Naive thymus-derived CD4-positive, alpha-beta T cell (primary cell): ENCODE measurements around the gene FAF1. TPM values are rescaled to one million over a fixed set of nuclear protein-coding genes. Genes with fewer than 3 reads are reported as not detected.

ENCODE experiments used
- ATAC-seq: fragments of 150-1000 bp; cut with Tn5 transposase; 2 replicates; pipeline ENCODE4 v1.10.0; 2021; ENCODE audit warnings: mild to moderate bottlenecking, moderate library complexity
- CTCF ChIA-PET: fragments of 350-600 bp; sonication (Branson Sonifier 250); formaldehyde crosslinking; loops from one replicate; lab custom pipeline; 2021; ENCODE audit warnings: antibody characterized with exemption; lab: Charles Lee
- POLR2A ChIA-PET: fragments of 350-600 bp; sonication (Branson Sonifier 250); formaldehyde crosslinking; loops from one replicate; lab custom pipeline; 2021; ENCODE audit warnings: antibody characterized with exemption, inconsistent platforms; lab: Charles Lee
- DNase-seq, 9 donors: peaks; one replicate each; pipeline versions ENCODE4 v3.0.0 to v3.0.0-alpha.2; 2020 to 2022; ENCODE audit warnings: mixed read lengths in 1 of 9
- H3K27ac ChIP-seq: one replicate; pipeline ENCODE4 v1.7.0; 2013; ENCODE audit warnings: mild to moderate bottlenecking, low read depth, low read length, moderate library complexity
- H3K27me3 ChIP-seq, 2 donors: one replicate each; pipeline ENCODE4 v1.7.0; 2013; ENCODE audit warnings: low read length in 2 of 2, mild to moderate bottlenecking in 2 of 2, moderate library complexity in 2 of 2; ENCODE audit not compliant: control insufficient read depth in 2 of 2, insufficient read depth in 2 of 2
- H3K36me3 ChIP-seq, 3 experiments: 1 replicate in 2 of 3; 2 replicates in 1 of 3; pipeline ENCODE4 v1.7.0; 2013; ENCODE audit warnings: low read length in 3 of 3, mild to moderate bottlenecking in 3 of 3, moderate library complexity in 1 of 3; ENCODE audit not compliant: insufficient read depth in 3 of 3, control insufficient read depth in 2 of 3
- H3K4me1 ChIP-seq, 2 donors: one replicate each; pipeline ENCODE4 v1.7.0; 2013; ENCODE audit warnings: low read length in 2 of 2, mild to moderate bottlenecking in 2 of 2, moderate library complexity in 1 of 2; ENCODE audit not compliant: control insufficient read depth in 2 of 2, insufficient read depth in 2 of 2
- H3K4me3 ChIP-seq: 2 replicates; pipeline ENCODE4 v1.7.0; 2013; ENCODE audit warnings: mild to moderate bottlenecking, low read length
- H3K9me3 ChIP-seq, 3 experiments: 1 replicate in 2 of 3; 2 replicates in 1 of 3; pipeline ENCODE4 v1.7.0; 2013; ENCODE audit warnings: low read length in 3 of 3; ENCODE audit not compliant: control insufficient read depth in 2 of 3
- H3K27ac Mint-ChIP-seq, 9 donors: one replicate each; pipeline ENCODE4 v1.8.0; 2020 to 2022; ENCODE audit warnings: mixed read lengths in 9 of 9, mild to moderate bottlenecking in 8 of 9, moderate library complexity in 5 of 9, inconsistent platforms in 2 of 9
- H3K27me3 Mint-ChIP-seq, 5 donors: one replicate each; pipeline ENCODE4 v1.8.0; 2021 to 2022; ENCODE audit warnings: mixed read lengths in 5 of 5, mild to moderate bottlenecking in 1 of 5
- H3K36me3 Mint-ChIP-seq, 5 donors: one replicate each; pipeline ENCODE4 v1.8.0; 2020 to 2022; ENCODE audit warnings: mixed read lengths in 5 of 5, mild to moderate bottlenecking in 3 of 5, inconsistent platforms in 1 of 5
- H3K4me1 Mint-ChIP-seq, 7 donors: one replicate each; pipeline ENCODE4 v1.8.0; 2020 to 2022; ENCODE audit warnings: mixed read lengths in 7 of 7, mild to moderate bottlenecking in 3 of 7, inconsistent platforms in 1 of 7
- H3K4me3 Mint-ChIP-seq, 10 donors: one replicate each; pipeline ENCODE4 v1.8.0; 2020 to 2022; ENCODE audit warnings: mild to moderate bottlenecking in 10 of 10, mixed read lengths in 10 of 10, moderate library complexity in 6 of 10, inconsistent platforms in 2 of 10
- H3K9me3 Mint-ChIP-seq, 11 donors: one replicate each; pipeline ENCODE4 v1.8.0; 2020 to 2022; ENCODE audit warnings: mixed read lengths in 11 of 11, mild to moderate bottlenecking in 4 of 11, inconsistent platforms in 1 of 11, moderate library complexity in 1 of 11
- intact Hi-C, 2 donors: fragments of 100-400 bp; cut with micrococcal nuclease; formaldehyde crosslinking; loops; one replicate each; pipeline ENCODE4 v1.15.1; 2023
- polyA plus RNA-seq, 2 donors: library from polyadenylated mRNA; unstranded; fragments of 300-500 nt; fragmentation: Illumina TruSeq; gene quantifications; one replicate each; pipeline ENCODE4 v1.2.3, GENCODE V29; 2021
- total RNA-seq, 6 experiments: library from RNA in 5 of 6; stranded (reverse) in 5 of 6; gene quantifications; 1 replicate in 5 of 6; 2 replicates in 1 of 6; pipeline ENCODE4 v1.2.3 and lab custom pipeline; 2021 to 2026

FAF1 gene
- total and polyA plus RNA-seq, 7 experiments from 2014 or later, result 36.9 to 66.6 (median 48.5) TPM

- intact Hi-C loops, result no loop called here
- Mint-ChIP-seq H3K27ac (no peak overlapping the region), H3K4me1 (no peaks in the 10 kb centered on the region), H3K4me3 (no peak overlapping the region), H3K9me3 (no peaks in the 10 kb centered on the region), H3K27me3 (no peaks in the 10 kb centered on the region), H3K36me3 (peaks cover 0 to 13% (median 0%) of the 10 kb centered on the region in 5 donors)
- ChIA-PET CTCF (interaction anchor here (1.1 kb wide), 1 partner anchor 16 kb away, joined by 6 read pairs; no protein-coding TSS in a partner anchor), POLR2A (no interaction called here)
- Histone ChIP-seq H3K9me3 (no peaks in the 10 kb centered on the region), H3K27me3 (no peaks in the 10 kb centered on the region), H3K27ac (no peak overlapping the region), H3K36me3 (no peaks in the 10 kb centered on the region), H3K4me3 (no peak overlapping the region), H3K4me1 (no peaks in the 10 kb centered on the region)
- DNase-seq (no peak), ATAC-seq (no peak)
Observed at GRCh38 chr1:50603274-50604271, 356.5 kb downstream of the FAF1 start.

- H3K4me3 ChIP-seq, result no peak overlapping the region
- ChIA-PET CTCF (no interaction called here), POLR2A (no interaction called here)
- peaks cover 0 to 12% (median 0%) of the 10 kb centered on the region in 3 experiments for H3K36me3 ChIP-seq
- no peaks in the 10 kb centered on the region for H3K4me1 ChIP-seq
- no peak for ATAC-seq
- DNase-seq, result no peak
- no peaks in the 10 kb centered on the region for H3K27me3 ChIP-seq
- no peaks in the 10 kb centered on the region for H3K4me1 Mint-ChIP-seq
- H3K27ac Mint-ChIP-seq, result no peak overlapping the region
- no peaks in the 10 kb centered on the region for H3K9me3 ChIP-seq
- peaks cover 0 to 1% (median 0%) of the 10 kb centered on the region in 11 donors for H3K9me3 Mint-ChIP-seq
- H3K36me3 Mint-ChIP-seq, result peaks cover 0 to 23% (median 14%) of the 10 kb centered on the region in 5 donors
- H3K27ac ChIP-seq, result no peak overlapping the region
- no peak overlapping the region for H3K4me3 Mint-ChIP-seq
- H3K27me3 Mint-ChIP-seq, result no peaks in the 10 kb centered on the region
- intact Hi-C loops, result no loop called here
Observed at GRCh38 chr1:50599546-50599945, 360.5 kb downstream of the FAF1 start.

- CTCF ChIA-PET, result no interaction called here
- Histone ChIP-seq H3K4me3 (no peak overlapping the region), H3K27me3 (no peaks in the 10 kb centered on the region), H3K27ac (no peak overlapping the region), H3K36me3 (peaks cover 0 to 16% (median 0%) of the 10 kb centered on the region in 3 experiments), H3K9me3 (no peaks in the 10 kb centered on the region), H3K4me1 (no peaks in the 10 kb centered on the region)
- POLR2A ChIA-PET, result no interaction called here
- Mint-ChIP-seq H3K27me3 (no peaks in the 10 kb centered on the region), H3K9me3 (peaks cover 0 to 1% (median 0%) of the 10 kb centered on the region in 11 donors), H3K4me3 (no peak overlapping the region), H3K27ac (no peak overlapping the region), H3K36me3 (peaks cover 4 to 44% (median 36%) of the 10 kb centered on the region in 5 donors), H3K4me1 (no peaks in the 10 kb centered on the region)
- DNase-seq (no peak), ATAC-seq (no peak)
- intact Hi-C loops, result no loop called here
Observed at GRCh38 chr1:50595874-50596273, 364.2 kb downstream of the FAF1 start.

GRCh38 chr1:50593515-50593914, 366.6 kb downstream of the FAF1 start:
- Mint-ChIP-seq H3K27me3 (no peaks in the 10 kb centered on the region), H3K4me3 (no peak overlapping the region), H3K4me1 (no peaks in the 10 kb centered on the region), H3K9me3 (peaks cover 0 to 1% (median 0%) of the 10 kb centered on the region in 11 donors), H3K27ac (no peak overlapping the region), H3K36me3 (peaks cover 10 to 63% (median 50%) of the 10 kb centered on the region in 5 donors)
- POLR2A ChIA-PET, result no interaction called here
- ATAC-seq (no peak), DNase-seq (no peak)
- Histone ChIP-seq H3K27ac (no peak overlapping the region), H3K9me3 (no peaks in the 10 kb centered on the region), H3K36me3 (peaks cover 0 to 23% (median 0%) of the 10 kb centered on the region in 3 experiments), H3K4me3 (no peak overlapping the region), H3K27me3 (no peaks in the 10 kb centered on the region), H3K4me1 (no peaks in the 10 kb centered on the region)
- CTCF ChIA-PET, result no interaction called here
- intact Hi-C loops, result no loop called here

- H3K36me3 Mint-ChIP-seq, result peaks cover 11 to 71% (median 61%) of the 10 kb centered on the region in 5 donors
Observed at GRCh38 chr1:50591598-50591997, 368.5 kb downstream of the FAF1 start.

GRCh38 chr1:50582346-50582745, 377.7 kb downstream of the FAF1 start:
- peaks cover 0 to 4% (median 0%) of the 10 kb centered on the region in 7 donors for H3K4me1 Mint-ChIP-seq
- CTCF ChIA-PET, result no interaction called here
- ATAC-seq, result no peak
- H3K4me3 Mint-ChIP-seq, result no peak overlapping the region
- intact Hi-C loops, result no loop called here
- POLR2A ChIA-PET, result no interaction called here
- H3K27me3 ChIP-seq, result no peaks in the 10 kb centered on the region
- H3K9me3 Mint-ChIP-seq, result no peaks in the 10 kb centered on the region
- no peaks in the 10 kb centered on the region for H3K27me3 Mint-ChIP-seq
- H3K4me1 ChIP-seq, result no peaks in the 10 kb centered on the region
- no peak overlapping the region for H3K27ac ChIP-seq
- H3K9me3 ChIP-seq, result no peaks in the 10 kb centered on the region
- no peak overlapping the region for H3K4me3 ChIP-seq
- DNase-seq, result no peak
- H3K36me3 ChIP-seq, result peaks cover 0 to 17% (median 0%) of the 10 kb centered on the region in 3 experiments
- H3K36me3 Mint-ChIP-seq, result peaks cover 4 to 49% (median 27%) of the 10 kb centered on the region in 5 donors
- peak overlapping the region in 1 of 9 donors; percentile 16 for H3K27ac Mint-ChIP-seq

More at GRCh38 chr1:50591598-50591997, 368.5 kb downstream of the FAF1 start:
- POLR2A ChIA-PET, result no interaction called here
- intact Hi-C loops, result no loop called here
- DNase-seq, result no peak
- no peak overlapping the region for H3K27ac ChIP-seq
- Mint-ChIP-seq H3K27ac (no peak overlapping the region), H3K9me3 (peaks cover 0 to 1% (median 0%) of the 10 kb centered on the region in 11 donors), H3K4me1 (no peaks in the 10 kb centered on the region), H3K27me3 (no peaks in the 10 kb centered on the region), H3K4me3 (no peak overlapping the region)
- H3K9me3 ChIP-seq, result no peaks in the 10 kb centered on the region
- no peak overlapping the region for H3K4me3 ChIP-seq
- no peaks in the 10 kb centered on the region for H3K4me1 ChIP-seq
- H3K36me3 ChIP-seq, result peaks cover 0 to 25% (median 0%) of the 10 kb centered on the region in 3 experiments
- CTCF ChIA-PET, result no interaction called here
- H3K27me3 ChIP-seq, result no peaks in the 10 kb centered on the region
- ATAC-seq, result no peak
